WTC11 (cell line): ENCODE results near the gene ARHGEF39. TPM values are rescaled to one million over a fixed set of nuclear protein-coding genes. Genes with fewer than 3 reads are reported as not detected.
A peak's percentile ranks its signal among the peaks of the same experiment; 100 is the strongest.

Source experiments
- CREB1 ChIP-seq: sonication (generic); formaldehyde crosslinking; IDR thresholded peaks from 2 replicates; pipeline ENCODE4 v1.8.0; 2023; ENCODE audit warnings: mild to moderate bottlenecking, missing genetic modification reagents
- FOXK1 ChIP-seq: sonication (generic); formaldehyde crosslinking; IDR thresholded peaks from 2 replicates; pipeline ENCODE4 v1.8.0; 2022; ENCODE audit warnings: mild to moderate bottlenecking, moderate library complexity, missing genetic modification reagents
- GRHL2 ChIP-seq: fragments of 250-450 bp; sonication (Bioruptor Pico); IDR thresholded peaks from 2 replicates; pipeline ENCODE4 v1.8.0; 2022; ENCODE audit warnings: mild to moderate bottlenecking, moderate library complexity; ENCODE audit not compliant: insufficient replicate concordance, severe bottlenecking
- IRF2 ChIP-seq: sonication (generic); formaldehyde crosslinking; IDR thresholded peaks from 2 replicates; pipeline ENCODE4 v1.8.0; 2022; ENCODE audit warnings: low read depth, missing genetic modification reagents, borderline replicate concordance
- KAT7 ChIP-seq: sonication (generic); formaldehyde crosslinking; IDR thresholded peaks from 2 replicates; pipeline ENCODE4 v1.8.1; 2023; ENCODE audit warnings: missing genetic modification reagents, mild to moderate bottlenecking, borderline replicate concordance
- NR3C1 ChIP-seq: sonication (generic); formaldehyde crosslinking; conservative IDR thresholded peaks from 2 replicates; pipeline ENCODE4 v1.8.1; 2023; ENCODE audit warnings: low read depth, mild to moderate bottlenecking, missing genetic modification reagents
- PRRX2 ChIP-seq: fragments of 250-450 bp; sonication (Bioruptor Pico); IDR thresholded peaks from 2 replicates; pipeline ENCODE4 v1.8.0; 2021; ENCODE audit warnings: mild to moderate bottlenecking
- SMAD4 ChIP-seq: sonication (generic); formaldehyde crosslinking; IDR thresholded peaks from 2 replicates; pipeline ENCODE4 v1.8.0; 2022; ENCODE audit warnings: mild to moderate bottlenecking, missing genetic modification reagents
- SP1 ChIP-seq: sonication (generic); formaldehyde crosslinking; conservative IDR thresholded peaks from 2 replicates; pipeline ENCODE4 v1.8.1; 2022; ENCODE audit warnings: missing genetic modification reagents
- TEAD1 ChIP-seq: sonication (generic); formaldehyde crosslinking; IDR thresholded peaks from 2 replicates; pipeline ENCODE4 v1.8.0; 2022; ENCODE audit warnings: mild to moderate bottlenecking, missing genetic modification reagents
- ZNF232 ChIP-seq: sonication (generic); formaldehyde crosslinking; IDR thresholded peaks from 2 replicates; pipeline ENCODE4 v1.8.0; 2022; ENCODE audit warnings: mild to moderate bottlenecking, missing genetic modification reagents
- ZNF317 ChIP-seq: sonication (generic); formaldehyde crosslinking; IDR thresholded peaks from 2 replicates; pipeline ENCODE4 v1.8.1; 2023; ENCODE audit warnings: low read depth, mild to moderate bottlenecking, moderate library complexity, missing genetic modification reagents, borderline replicate concordance
- ZNF416 ChIP-seq: fragments of 250-450 bp; sonication (Bioruptor Pico); IDR thresholded peaks from 2 replicates; pipeline ENCODE4 v1.9.0; 2021; ENCODE audit warnings: mild to moderate bottlenecking, inconsistent platforms
- total RNA-seq: library from RNA; stranded (reverse); gene quantifications from 3 replicates; pipeline ENCODE4 v1.2.3, GENCODE V29; 2021
- TF ChIP-seq, protein P1 (sequence below): sonication (generic); formaldehyde crosslinking; IDR thresholded peaks from 2 replicates; pipeline ENCODE4 v1.8.1; 2023; ENCODE audit warnings: mild to moderate bottlenecking, missing genetic modification reagents, borderline replicate concordance
- TF ChIP-seq, protein P2 (sequence below): sonication (generic); formaldehyde crosslinking; IDR thresholded peaks from 2 replicates; pipeline ENCODE4 v1.8.1; 2023; ENCODE audit warnings: mild to moderate bottlenecking, missing genetic modification reagents
- TF ChIP-seq, protein P3 (sequence below): sonication (generic); formaldehyde crosslinking; IDR thresholded peaks from 2 replicates; pipeline ENCODE4 v1.8.0; 2023; ENCODE audit warnings: missing genetic modification reagents
- TF ChIP-seq, protein P4 (sequence below): sonication (generic); formaldehyde crosslinking; IDR thresholded peaks from 2 replicates; pipeline ENCODE4 v1.8.1; 2023; ENCODE audit warnings: mild to moderate bottlenecking, missing genetic modification reagents, moderate library complexity
- TF ChIP-seq, protein P5 (sequence below): fragments of 250-450 bp; sonication (Bioruptor Pico); IDR thresholded peaks from 2 replicates; pipeline ENCODE4 v1.9.0; 2021; ENCODE audit warnings: mild to moderate bottlenecking
- TF ChIP-seq, protein P6 (sequence below): sonication (generic); formaldehyde crosslinking; IDR thresholded peaks from 2 replicates; pipeline ENCODE4 v1.8.0; 2022; ENCODE audit warnings: missing genetic modification reagents
- TF ChIP-seq, protein P7 (sequence below): sonication (generic); formaldehyde crosslinking; IDR thresholded peaks from 2 replicates; pipeline ENCODE4 v1.8.0; 2022; ENCODE audit warnings: mild to moderate bottlenecking, missing genetic modification reagents
- TF ChIP-seq, protein P8 (sequence below): sonication (generic); formaldehyde crosslinking; IDR thresholded peaks from 2 replicates; pipeline ENCODE4 v1.8.1; 2022; ENCODE audit warnings: mild to moderate bottlenecking, moderate library complexity, missing genetic modification reagents
- TF ChIP-seq, protein P9 (sequence below): sonication (generic); formaldehyde crosslinking; IDR thresholded peaks from 2 replicates; pipeline ENCODE4 v1.8.1; 2023; ENCODE audit warnings: mild to moderate bottlenecking, missing genetic modification reagents, moderate library complexity

Gene ARHGEF39
- total RNA-seq, 1 experiment from 2014 or later = 23.8 TPM

DNA sequence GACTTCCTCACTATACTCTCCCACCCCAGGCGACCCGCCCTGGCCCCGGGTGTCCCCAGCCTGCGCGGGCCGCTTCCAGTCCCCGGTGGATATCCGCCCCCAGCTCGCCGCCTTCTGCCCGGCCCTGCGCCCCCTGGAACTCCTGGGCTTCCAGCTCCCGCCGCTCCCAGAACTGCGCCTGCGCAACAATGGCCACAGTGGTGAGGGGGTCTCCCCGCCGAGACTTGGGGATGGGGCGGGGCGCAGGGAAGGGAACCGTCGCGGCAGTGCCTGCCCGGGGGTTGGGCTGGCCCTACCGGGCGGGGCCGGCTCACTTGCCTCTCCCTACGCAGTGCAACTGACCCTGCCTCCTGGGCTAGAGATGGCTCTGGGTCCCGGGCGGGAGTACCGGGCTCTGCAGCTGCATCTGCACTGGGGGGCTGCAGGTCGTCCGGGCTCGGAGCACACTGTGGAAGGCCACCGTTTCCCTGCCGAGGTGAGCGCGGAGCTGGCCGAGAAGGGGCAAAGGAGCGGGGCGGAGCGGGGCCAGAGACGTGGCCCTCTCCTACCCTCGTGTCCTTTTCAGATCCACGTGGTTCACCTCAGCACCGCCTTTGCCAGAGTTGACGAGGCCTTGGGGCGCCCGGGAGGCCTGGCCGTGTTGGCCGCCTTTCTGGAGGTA lies 10.9 kb upstream of the ARHGEF39 start (continued):
- TF ChIP-seq, protein P1, sequence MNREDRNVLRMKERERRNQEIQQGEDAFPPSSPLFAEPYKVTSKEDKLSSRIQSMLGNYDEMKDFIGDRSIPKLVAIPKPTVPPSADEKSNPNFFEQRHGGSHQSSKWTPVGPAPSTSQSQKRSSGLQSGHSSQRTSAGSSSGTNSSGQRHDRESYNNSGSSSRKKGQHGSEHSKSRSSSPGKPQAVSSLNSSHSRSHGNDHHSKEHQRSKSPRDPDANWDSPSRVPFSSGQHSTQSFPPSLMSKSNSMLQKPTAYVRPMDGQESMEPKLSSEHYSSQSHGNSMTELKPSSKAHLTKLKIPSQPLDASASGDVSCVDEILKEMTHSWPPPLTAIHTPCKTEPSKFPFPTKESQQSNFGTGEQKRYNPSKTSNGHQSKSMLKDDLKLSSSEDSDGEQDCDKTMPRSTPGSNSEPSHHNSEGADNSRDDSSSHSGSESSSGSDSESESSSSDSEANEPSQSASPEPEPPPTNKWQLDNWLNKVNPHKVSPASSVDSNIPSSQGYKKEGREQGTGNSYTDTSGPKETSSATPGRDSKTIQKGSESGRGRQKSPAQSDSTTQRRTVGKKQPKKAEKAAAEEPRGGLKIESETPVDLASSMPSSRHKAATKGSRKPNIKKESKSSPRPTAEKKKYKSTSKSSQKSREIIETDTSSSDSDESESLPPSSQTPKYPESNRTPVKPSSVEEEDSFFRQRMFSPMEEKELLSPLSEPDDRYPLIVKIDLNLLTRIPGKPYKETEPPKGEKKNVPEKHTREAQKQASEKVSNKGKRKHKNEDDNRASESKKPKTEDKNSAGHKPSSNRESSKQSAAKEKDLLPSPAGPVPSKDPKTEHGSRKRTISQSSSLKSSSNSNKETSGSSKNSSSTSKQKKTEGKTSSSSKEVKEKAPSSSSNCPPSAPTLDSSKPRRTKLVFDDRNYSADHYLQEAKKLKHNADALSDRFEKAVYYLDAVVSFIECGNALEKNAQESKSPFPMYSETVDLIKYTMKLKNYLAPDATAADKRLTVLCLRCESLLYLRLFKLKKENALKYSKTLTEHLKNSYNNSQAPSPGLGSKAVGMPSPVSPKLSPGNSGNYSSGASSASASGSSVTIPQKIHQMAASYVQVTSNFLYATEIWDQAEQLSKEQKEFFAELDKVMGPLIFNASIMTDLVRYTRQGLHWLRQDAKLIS (CRISPR knock-in tag) = 0 out of 2 replicates have a peak, but pooled peaks have one; percentile 69
- TF ChIP-seq, protein P2, sequence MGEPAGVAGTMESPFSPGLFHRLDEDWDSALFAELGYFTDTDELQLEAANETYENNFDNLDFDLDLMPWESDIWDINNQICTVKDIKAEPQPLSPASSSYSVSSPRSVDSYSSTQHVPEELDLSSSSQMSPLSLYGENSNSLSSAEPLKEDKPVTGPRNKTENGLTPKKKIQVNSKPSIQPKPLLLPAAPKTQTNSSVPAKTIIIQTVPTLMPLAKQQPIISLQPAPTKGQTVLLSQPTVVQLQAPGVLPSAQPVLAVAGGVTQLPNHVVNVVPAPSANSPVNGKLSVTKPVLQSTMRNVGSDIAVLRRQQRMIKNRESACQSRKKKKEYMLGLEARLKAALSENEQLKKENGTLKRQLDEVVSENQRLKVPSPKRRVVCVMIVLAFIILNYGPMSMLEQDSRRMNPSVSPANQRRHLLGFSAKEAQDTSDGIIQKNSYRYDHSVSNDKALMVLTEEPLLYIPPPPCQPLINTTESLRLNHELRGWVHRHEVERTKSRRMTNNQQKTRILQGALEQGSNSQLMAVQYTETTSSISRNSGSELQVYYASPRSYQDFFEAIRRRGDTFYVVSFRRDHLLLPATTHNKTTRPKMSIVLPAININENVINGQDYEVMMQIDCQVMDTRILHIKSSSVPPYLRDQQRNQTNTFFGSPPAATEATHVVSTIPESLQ = no peak
- TF ChIP-seq, protein P3, sequence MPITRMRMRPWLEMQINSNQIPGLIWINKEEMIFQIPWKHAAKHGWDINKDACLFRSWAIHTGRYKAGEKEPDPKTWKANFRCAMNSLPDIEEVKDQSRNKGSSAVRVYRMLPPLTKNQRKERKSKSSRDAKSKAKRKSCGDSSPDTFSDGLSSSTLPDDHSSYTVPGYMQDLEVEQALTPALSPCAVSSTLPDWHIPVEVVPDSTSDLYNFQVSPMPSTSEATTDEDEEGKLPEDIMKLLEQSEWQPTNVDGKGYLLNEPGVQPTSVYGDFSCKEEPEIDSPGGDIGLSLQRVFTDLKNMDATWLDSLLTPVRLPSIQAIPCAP (CRISPR knock-in tag) = peak; percentile 82
- TF ChIP-seq, protein P4, sequence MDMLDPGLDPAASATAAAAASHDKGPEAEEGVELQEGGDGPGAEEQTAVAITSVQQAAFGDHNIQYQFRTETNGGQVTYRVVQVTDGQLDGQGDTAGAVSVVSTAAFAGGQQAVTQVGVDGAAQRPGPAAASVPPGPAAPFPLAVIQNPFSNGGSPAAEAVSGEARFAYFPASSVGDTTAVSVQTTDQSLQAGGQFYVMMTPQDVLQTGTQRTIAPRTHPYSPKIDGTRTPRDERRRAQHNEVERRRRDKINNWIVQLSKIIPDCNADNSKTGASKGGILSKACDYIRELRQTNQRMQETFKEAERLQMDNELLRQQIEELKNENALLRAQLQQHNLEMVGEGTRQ (CRISPR knock-in tag) = 0 out of 2 replicates have a peak, but pooled peaks have one; percentile 7
- TF ChIP-seq, protein P5, sequence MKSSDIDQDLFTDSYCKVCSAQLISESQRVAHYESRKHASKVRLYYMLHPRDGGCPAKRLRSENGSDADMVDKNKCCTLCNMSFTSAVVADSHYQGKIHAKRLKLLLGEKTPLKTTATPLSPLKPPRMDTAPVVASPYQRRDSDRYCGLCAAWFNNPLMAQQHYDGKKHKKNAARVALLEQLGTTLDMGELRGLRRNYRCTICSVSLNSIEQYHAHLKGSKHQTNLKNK = no peak
- TF ChIP-seq FOXK1 (peak; percentile 79), GRHL2 (CRISPR knock-in tag) (no peak), ZNF416 (CRISPR knock-in tag) (no peak), ZNF232 (peak; percentile 77; the same call in 1 of the 2 replicates), PRRX2 (no peak), CREB1 (CRISPR knock-in tag) (0 out of 2 replicates have a peak, but pooled peaks have one; percentile 66), SMAD4 (CRISPR knock-in tag) (peak; percentile 85), IRF2 (no peak), TEAD1 (peak; percentile 56; the same call in 1 of the 2 replicates), NR3C1 (no peak), SP1 (CRISPR knock-in tag) (no peak; the same call in 1 of the 2 replicates), ZNF317 (CRISPR knock-in tag) (no peak), KAT7 (CRISPR knock-in tag) (no peak)
- TF ChIP-seq, protein P6, sequence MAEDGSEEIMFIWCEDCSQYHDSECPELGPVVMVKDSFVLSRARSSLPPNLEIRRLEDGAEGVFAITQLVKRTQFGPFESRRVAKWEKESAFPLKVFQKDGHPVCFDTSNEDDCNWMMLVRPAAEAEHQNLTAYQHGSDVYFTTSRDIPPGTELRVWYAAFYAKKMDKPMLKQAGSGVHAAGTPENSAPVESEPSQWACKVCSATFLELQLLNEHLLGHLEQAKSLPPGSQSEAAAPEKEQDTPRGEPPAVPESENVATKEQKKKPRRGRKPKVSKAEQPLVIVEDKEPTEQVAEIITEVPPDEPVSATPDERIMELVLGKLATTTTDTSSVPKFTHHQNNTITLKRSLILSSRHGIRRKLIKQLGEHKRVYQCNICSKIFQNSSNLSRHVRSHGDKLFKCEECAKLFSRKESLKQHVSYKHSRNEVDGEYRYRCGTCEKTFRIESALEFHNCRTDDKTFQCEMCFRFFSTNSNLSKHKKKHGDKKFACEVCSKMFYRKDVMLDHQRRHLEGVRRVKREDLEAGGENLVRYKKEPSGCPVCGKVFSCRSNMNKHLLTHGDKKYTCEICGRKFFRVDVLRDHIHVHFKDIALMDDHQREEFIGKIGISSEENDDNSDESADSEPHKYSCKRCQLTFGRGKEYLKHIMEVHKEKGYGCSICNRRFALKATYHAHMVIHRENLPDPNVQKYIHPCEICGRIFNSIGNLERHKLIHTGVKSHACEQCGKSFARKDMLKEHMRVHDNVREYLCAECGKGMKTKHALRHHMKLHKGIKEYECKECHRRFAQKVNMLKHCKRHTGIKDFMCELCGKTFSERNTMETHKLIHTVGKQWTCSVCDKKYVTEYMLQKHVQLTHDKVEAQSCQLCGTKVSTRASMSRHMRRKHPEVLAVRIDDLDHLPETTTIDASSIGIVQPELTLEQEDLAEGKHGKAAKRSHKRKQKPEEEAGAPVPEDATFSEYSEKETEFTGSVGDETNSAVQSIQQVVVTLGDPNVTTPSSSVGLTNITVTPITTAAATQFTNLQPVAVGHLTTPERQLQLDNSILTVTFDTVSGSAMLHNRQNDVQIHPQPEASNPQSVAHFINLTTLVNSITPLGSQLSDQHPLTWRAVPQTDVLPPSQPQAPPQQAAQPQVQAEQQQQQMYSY (CRISPR knock-in tag) = peak; percentile 27; the same call in 1 of the 2 replicates
- TF ChIP-seq, protein P7, sequence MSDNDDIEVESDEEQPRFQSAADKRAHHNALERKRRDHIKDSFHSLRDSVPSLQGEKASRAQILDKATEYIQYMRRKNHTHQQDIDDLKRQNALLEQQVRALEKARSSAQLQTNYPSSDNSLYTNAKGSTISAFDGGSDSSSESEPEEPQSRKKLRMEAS (CRISPR knock-in tag) = peak; percentile 98
- TF ChIP-seq, protein P8, sequence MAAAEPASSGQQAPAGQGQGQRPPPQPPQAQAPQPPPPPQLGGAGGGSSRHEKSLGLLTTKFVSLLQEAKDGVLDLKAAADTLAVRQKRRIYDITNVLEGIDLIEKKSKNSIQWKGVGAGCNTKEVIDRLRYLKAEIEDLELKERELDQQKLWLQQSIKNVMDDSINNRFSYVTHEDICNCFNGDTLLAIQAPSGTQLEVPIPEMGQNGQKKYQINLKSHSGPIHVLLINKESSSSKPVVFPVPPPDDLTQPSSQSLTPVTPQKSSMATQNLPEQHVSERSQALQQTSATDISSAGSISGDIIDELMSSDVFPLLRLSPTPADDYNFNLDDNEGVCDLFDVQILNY (CRISPR knock-in tag) = no peak; the same call in none of the 2 replicates
- TF ChIP-seq, protein P9, sequence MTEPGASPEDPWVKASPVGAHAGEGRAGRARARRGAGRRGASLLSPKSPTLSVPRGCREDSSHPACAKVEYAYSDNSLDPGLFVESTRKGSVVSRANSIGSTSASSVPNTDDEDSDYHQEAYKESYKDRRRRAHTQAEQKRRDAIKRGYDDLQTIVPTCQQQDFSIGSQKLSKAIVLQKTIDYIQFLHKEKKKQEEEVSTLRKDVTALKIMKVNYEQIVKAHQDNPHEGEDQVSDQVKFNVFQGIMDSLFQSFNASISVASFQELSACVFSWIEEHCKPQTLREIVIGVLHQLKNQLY = no peak; the same call in 1 of the 2 replicates
